Suprapubic skin (tissue), 4 donors: ENCODE data around the gene BMP2K. TPM values are rescaled to one million over a fixed set of nuclear protein-coding genes. Genes with fewer than 3 reads are reported as not detected.

Experiments
- DNase-seq, 2 donors: peaks; one replicate each; pipeline ENCODE4 v3.0.0-alpha.2; 2019; ENCODE audit warnings: low spot score in 2 of 2
- H3K27ac ChIP-seq: fragments of 200-600 bp; sonication (generic); one replicate; pipeline ENCODE4 v1.5.1; 2019
- H3K27me3 ChIP-seq: fragments of 200-600 bp; sonication (generic); one replicate; pipeline ENCODE4 v1.5.1; 2019
- H3K36me3 ChIP-seq: fragments of 200-600 bp; sonication (generic); one replicate; pipeline ENCODE4 v1.5.1; 2019
- H3K4me1 ChIP-seq: fragments of 200-600 bp; sonication (generic); one replicate; pipeline ENCODE4 v1.5.1; 2019
- H3K4me3 ChIP-seq: fragments of 200-600 bp; sonication (generic); one replicate; pipeline ENCODE4 v1.5.1; 2019; ENCODE audit warnings: mild to moderate bottlenecking
- H3K9me3 ChIP-seq: fragments of 200-600 bp; sonication (generic); one replicate; pipeline ENCODE4 v1.5.1; 2019
- EP300 ChIP-seq: sonication (generic); formaldehyde crosslinking; IDR thresholded peaks from one replicate; pipeline ENCODE4 v1.6.1; 2017; ENCODE audit warnings: antibody characterized with exemption
- POLR2A ChIP-seq, 2 donors: fragments of 450-650 bp; IDR thresholded peaks; one replicate each; pipeline ENCODE4 v1.6.1; 2017; ENCODE audit warnings: antibody characterized with exemption in 2 of 2, mild to moderate bottlenecking in 2 of 2, moderate library complexity in 2 of 2
- POLR2AphosphoS5 ChIP-seq, 3 donors: sonication (generic); formaldehyde crosslinking; IDR thresholded peaks; one replicate each; pipeline ENCODE4 v1.6.1; 2017; ENCODE audit warnings: antibody characterized with exemption in 3 of 3
- WGBS: methylation state at CpG from one replicate; pipeline ENCODE4 v1.1.5; 2018; 5-methylcytosine and 5-hydroxymethylcytosine counted together
- total RNA-seq, 4 donors: library from RNA; depleted of rRNA; stranded (reverse); fragments of >200 nt; gene quantifications; one replicate each; pipeline ENCODE4 v1.1.0, GENCODE V29; 2016
- TF ChIP-seq, protein P1 (sequence below), 2 donors: fragments of 200-600 bp in 1 of 2; fragments of 450-650 bp in 1 of 2; sonication (generic) in 1 of 2; IDR thresholded peaks; one replicate each; pipeline ENCODE4 v1.5.1; 2016 to 2019; ENCODE audit warnings: antibody characterized with exemption in 2 of 2, mild to moderate bottlenecking in 1 of 2, moderate library complexity in 1 of 2

Gene BMP2K
- total RNA-seq, 4 donors from 2014 or later: 29.7 to 79.1 (median 34.2) TPM

DNA sequence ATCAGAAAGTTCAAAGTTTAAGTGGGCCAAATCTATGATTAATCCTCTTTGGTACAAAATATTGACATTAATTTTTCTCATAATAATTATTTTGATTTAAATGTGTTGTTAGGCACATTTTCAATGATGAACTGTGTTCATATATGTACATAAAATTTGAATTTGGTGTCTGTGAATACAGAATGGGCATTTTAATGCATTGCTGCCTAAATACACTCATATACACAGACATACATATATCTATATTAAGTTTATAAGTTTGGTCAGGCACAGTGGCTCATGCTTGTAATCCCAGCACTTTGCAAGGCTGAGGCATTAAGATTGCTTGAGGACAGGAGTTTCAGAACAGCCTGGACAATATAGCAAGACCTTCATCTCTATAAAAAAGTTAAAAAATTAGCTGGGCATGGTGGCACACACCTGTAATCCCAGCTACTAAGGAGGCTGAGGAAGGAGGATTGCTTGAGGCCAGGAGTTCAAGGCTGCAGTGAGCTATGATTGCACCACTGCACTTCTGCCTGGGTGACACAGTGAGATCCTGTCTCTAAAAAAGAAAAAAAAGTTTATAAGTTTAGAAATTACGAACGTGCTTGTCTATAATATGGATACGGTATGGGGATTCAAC, 12.3 kb upstream of the BMP2K start:
- no peak for DNase-seq
- no peaks in the 10 kb centered on the region for H3K9me3 ChIP-seq
- no peak overlapping the region for H3K27ac ChIP-seq
- H3K36me3 ChIP-seq: no peaks in the 10 kb centered on the region
- 95% methylated on average over 3 of the region's 3 CpGs for WGBS
- no peaks in the 10 kb centered on the region for H3K27me3 ChIP-seq
- no peak overlapping the region for H3K4me3 ChIP-seq
- TF ChIP-seq, protein P1, sequence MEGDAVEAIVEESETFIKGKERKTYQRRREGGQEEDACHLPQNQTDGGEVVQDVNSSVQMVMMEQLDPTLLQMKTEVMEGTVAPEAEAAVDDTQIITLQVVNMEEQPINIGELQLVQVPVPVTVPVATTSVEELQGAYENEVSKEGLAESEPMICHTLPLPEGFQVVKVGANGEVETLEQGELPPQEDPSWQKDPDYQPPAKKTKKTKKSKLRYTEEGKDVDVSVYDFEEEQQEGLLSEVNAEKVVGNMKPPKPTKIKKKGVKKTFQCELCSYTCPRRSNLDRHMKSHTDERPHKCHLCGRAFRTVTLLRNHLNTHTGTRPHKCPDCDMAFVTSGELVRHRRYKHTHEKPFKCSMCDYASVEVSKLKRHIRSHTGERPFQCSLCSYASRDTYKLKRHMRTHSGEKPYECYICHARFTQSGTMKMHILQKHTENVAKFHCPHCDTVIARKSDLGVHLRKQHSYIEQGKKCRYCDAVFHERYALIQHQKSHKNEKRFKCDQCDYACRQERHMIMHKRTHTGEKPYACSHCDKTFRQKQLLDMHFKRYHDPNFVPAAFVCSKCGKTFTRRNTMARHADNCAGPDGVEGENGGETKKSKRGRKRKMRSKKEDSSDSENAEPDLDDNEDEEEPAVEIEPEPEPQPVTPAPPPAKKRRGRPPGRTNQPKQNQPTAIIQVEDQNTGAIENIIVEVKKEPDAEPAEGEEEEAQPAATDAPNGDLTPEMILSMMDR (IDR thresholded peaks at IDR 0.05): no peak
- TF ChIP-seq POLR2AphosphoS5 (IDR thresholded peaks at IDR 0.05) (no peak), POLR2A (IDR thresholded peaks at IDR 0.05) (no peak), EP300 (no peak)
- peaks cover 10% of the 10 kb centered on the region for H3K4me1 ChIP-seq

DNA sequence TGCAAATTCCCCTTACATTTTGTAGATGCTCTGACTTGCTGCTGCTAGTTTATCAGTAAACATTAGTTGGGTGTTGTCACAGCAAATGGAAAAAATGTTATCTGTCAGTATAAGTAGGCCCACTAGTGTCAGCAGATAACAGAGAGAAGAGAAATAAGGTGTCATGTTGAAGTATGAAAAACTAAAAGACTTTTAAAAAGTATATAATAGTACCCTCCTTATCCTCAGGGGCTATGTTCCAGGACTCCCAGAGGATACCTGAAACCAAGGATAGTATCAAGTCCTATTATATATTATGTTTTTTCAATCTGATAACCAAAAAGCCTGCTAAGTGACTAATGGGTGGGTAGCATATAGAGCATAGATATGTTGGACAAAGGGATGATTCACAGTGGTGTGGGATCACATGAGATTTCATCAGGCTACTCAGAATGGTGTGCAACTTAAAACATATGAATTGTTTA, 11.6 kb upstream of the BMP2K start:
- Histone ChIP-seq H3K9me3 (no peaks in the 10 kb centered on the region), H3K27me3 (no peaks in the 10 kb centered on the region), H3K4me3 (no peak overlapping the region), H3K4me1 (peaks cover 10% of the 10 kb centered on the region), H3K36me3 (no peaks in the 10 kb centered on the region), H3K27ac (no peak overlapping the region)
- TF ChIP-seq POLR2A (IDR thresholded peaks at IDR 0.05) (no peak), POLR2AphosphoS5 (IDR thresholded peaks at IDR 0.05) (no peak), EP300 (no peak)
- TF ChIP-seq, protein P1 (IDR thresholded peaks at IDR 0.05): no peak
- DNase-seq: no peak

DNA sequence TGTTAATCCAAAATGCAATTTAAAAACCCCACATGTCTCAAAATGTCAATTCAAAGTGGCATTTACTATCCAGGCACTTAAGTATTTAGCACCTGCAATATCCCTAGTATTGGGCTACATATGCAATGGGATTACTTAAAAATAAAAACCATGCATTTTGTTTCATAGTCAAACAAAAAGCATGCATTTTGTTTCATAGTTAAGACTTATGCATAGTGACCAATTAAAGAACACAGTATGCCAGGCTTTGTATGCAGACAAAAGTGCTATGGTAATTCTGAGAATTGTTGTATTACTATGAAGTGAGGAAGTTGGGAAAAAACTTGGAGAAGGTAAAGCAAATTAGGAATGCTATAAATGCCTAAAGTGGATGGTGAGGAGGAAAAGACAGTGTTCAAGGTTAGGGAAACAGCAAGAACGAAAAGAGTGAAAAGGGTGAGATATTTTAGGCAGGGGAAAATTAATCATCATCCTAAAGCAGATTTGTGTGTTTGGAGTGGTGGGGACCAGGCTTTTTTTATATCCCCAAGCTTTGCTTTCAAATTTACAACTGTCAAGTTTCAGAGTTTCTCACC, 10.6 kb upstream of the BMP2K start:
- no peaks in the 10 kb centered on the region for H3K36me3 ChIP-seq
- H3K27me3 ChIP-seq: no peaks in the 10 kb centered on the region
- no peak for TF ChIP-seq POLR2AphosphoS5 (IDR thresholded peaks at IDR 0.05)
- no peak for TF ChIP-seq POLR2A (IDR thresholded peaks at IDR 0.05)
- TF ChIP-seq EP300: no peak
- TF ChIP-seq, protein P1 (IDR thresholded peaks at IDR 0.05): no peak
- peaks cover 10% of the 10 kb centered on the region for H3K4me1 ChIP-seq
- no peak overlapping the region for H3K4me3 ChIP-seq
- H3K9me3 ChIP-seq: no peaks in the 10 kb centered on the region
- 41% methylated on average over 1 of the region's 1 CpG for WGBS
- no peak overlapping the region for H3K27ac ChIP-seq
- DNase-seq: no peak

DNA sequence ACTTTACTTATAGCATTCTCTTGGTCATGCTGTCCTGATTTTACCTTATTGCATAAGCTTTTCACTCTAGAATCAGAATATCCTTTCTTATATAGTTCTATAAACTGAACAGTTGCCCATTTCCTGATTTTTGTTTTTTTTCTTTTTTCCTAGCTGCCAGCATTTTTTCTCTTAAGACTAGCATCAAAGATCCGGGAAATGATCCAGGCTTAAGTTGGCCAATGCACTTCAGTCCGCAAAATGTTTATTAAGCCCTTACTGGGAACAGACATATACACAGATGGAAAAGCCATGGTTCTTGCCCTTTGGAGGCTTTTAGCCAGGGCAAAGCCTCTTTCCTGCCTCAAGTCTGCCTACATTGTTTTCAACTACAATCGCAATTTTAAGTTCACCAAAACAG, 10.1 kb upstream of the BMP2K start:
- H3K4me3 ChIP-seq: no peak overlapping the region
- no peaks in the 10 kb centered on the region for H3K36me3 ChIP-seq
- no peak for TF ChIP-seq POLR2A (IDR thresholded peaks at IDR 0.05)
- TF ChIP-seq, protein P1 (IDR thresholded peaks at IDR 0.05): no peak
- TF ChIP-seq EP300: no peak
- no peak overlapping the region for H3K27ac ChIP-seq
- H3K4me1 ChIP-seq: peaks cover 10% of the 10 kb centered on the region
- no peaks in the 10 kb centered on the region for H3K9me3 ChIP-seq
- DNase-seq: no peak
- no peaks in the 10 kb centered on the region for H3K27me3 ChIP-seq
- WGBS: 29% methylated on average over 3 of the region's 3 CpGs

DNA sequence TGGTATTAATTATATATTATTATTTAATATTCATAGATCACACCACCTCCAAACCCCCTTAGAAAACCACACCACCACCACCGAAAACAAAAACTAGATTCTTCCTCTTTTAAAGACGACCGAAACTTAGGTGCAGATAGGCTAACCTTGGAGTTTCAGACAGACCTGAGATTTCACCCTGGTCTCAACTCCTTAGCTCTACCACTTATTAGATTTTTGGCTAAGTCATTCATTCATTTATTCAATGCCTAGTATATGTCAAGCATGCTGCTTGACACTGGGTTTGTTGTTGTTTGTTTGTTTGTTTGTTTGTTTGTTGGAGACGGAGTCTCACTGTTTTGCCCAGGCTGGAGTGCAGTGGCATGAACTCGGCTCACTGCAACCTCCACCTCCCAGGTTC, 9.5 kb upstream of the BMP2K start:
- Histone ChIP-seq H3K9me3 (no peaks in the 10 kb centered on the region), H3K4me1 (peaks cover 10% of the 10 kb centered on the region), H3K4me3 (no peak overlapping the region), H3K36me3 (no peaks in the 10 kb centered on the region), H3K27ac (no peak overlapping the region), H3K27me3 (no peaks in the 10 kb centered on the region)
- DNase-seq: no peak
- TF ChIP-seq POLR2A (IDR thresholded peaks at IDR 0.05) (no peak), POLR2AphosphoS5 (IDR thresholded peaks at IDR 0.05) (no peak), EP300 (no peak)
- TF ChIP-seq, protein P1 (IDR thresholded peaks at IDR 0.05): no peak
- WGBS: 88% methylated on average over 5 of the region's 5 CpGs
